ENCODE data around the gene DDX60. TPM values are rescaled to one million over a fixed set of nuclear protein-coding genes. Genes with fewer than 3 reads are reported as not detected.

DDX60 gene
- total RNA-seq, 2 donors from 2014 or later, result 12.3 to 15.2 TPM

Other genes starting within 250 kb of the DDX60 start
- gene ANXA10, start 226.2 kb downstream of the DDX60 start, total RNA-seq, result not detected
- 10 to 100 TPM; 15.7 to 17.6 TPM for gene DDX60L, start 161.7 kb upstream of the DDX60 start, total RNA-seq
- 10 to 100 TPM in 1 of 2 donors, under 1 TPM in 1; 0.52 to 11.0 TPM for gene PALLD, start 178.3 kb upstream of the DDX60 start, total RNA-seq

Data from natural killer cell treated with Interleukin-12 subunit alpha and Interleukin-12 subunit beta and Interleukin-15 and Interleukin-18, amount 100 ng/mL, for 72 hours (primary cell).